ENCODE data around the gene GAL3ST1. TPM values are rescaled to one million over a fixed set of nuclear protein-coding genes. Genes with fewer than 3 reads are reported as not detected.
A peak's percentile ranks its signal among the peaks of the same experiment; 100 is the strongest.

Gene GAL3ST1
- total and polyA plus RNA-seq, 4 experiments from 2014 or later = 0.48 to 2.8 (median 1.4) TPM; not detected in 1

DNA sequence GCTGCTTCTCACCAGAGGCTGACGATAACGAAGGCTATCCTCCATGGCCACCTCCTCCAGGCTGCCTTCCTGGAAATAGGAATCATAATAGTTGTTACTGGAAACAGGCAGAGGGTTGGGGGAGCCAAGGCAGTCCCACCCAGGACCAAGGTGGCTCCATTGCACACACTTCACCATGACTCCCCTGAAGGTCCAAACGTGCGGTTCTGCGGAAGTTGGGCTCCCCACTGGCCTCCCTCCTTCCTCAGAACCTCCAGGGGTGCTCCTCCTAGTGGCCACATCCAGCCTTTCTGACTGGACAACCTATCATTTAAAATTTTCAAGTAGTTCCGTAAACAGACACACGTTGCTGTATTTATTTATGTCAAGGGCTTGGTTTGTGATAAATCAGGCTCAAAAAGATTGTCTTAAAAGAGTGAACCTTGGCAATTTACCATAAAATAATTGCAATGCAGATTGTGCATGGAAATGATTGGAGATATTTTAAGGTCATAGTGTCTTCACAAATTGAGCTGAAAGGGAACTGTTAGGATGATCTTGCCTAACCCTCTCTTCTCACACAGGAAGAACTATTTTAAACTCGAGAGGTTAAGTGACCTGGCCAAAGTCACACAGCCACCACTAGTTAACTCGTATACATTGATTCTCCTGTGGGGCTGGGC lies 31.1 kb upstream of the GAL3ST1 start:
- H3K27ac Mint-ChIP-seq = peak overlapping the region in 3 of 7 donors; percentile 23 to 54 (median 28)

DNA sequence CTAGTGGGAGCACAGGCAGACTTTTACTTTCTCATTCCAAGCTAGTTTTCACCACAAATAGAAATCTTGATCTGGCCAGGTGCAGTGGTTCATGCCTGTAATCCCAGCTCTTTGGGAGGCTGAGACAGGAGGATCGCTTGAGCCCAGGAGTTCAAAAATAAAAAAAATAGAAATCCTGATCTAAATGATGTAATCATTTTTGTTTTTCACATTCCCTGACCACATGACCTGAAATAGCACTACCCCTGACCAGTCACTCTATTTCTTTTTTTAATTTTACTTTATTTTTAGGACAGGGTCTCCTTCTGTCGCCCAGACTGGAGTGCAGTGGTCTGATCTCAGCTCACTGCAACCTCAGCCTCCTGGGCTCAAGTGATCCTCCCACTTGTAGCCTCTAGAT lies 30.3 kb upstream of the GAL3ST1 start:
- CTCF ChIA-PET (ENCODE audit: partially characterized antibody) = interaction anchor here (0.6 to 1.6 kb wide), 6 partner anchors 10 to 33 kb away, joined by 3 to 6 read pairs (median 4); no protein-coding TSS in a partner anchor
- peaks cover 13 to 30% (median 20%) of the 10 kb centered on the region in 4 donors for H3K4me1 Mint-ChIP-seq
- H3K27me3 Mint-ChIP-seq = peaks cover 0 to 1% of the 10 kb centered on the region in 2 donors
- H3K4me1 ChIP-seq (ENCODE audit: insufficient read depth, low read length) = peaks cover 16% of the 10 kb centered on the region
- DNase-seq = no peak
- no peaks in the 10 kb centered on the region for H3K36me3 ChIP-seq (ENCODE audit: insufficient read depth, low read length)
- H3K27me3 ChIP-seq (ENCODE audit: insufficient read depth, low read length) = no peaks in the 10 kb centered on the region
- no peak overlapping the region for H3K27ac ChIP-seq (ENCODE audit: low read depth, low read length)
- H3K36me3 Mint-ChIP-seq = no peaks in the 10 kb centered on the region
- H3K4me3 ChIP-seq (ENCODE audit: low read length in 2 of 2) = no peak overlapping the region
- POLR2A ChIA-PET (ENCODE audit: partially characterized antibody) = interaction anchor here (0.7 kb wide), 1 partner anchor 9 kb away, joined by 3 read pairs; no protein-coding TSS in a partner anchor
- peak overlapping the region in 1 of 7 donors; percentile 42 for H3K27ac Mint-ChIP-seq
- no peaks in the 10 kb centered on the region for H3K9me3 ChIP-seq (ENCODE audit: control insufficient read depth in 1 of 2, low read length in 2 of 2)
- intact Hi-C loops (cut with micrococcal nuclease) = no loop called here
- peaks cover 0 to 2% (median 0%) of the 10 kb centered on the region in 8 donors for H3K9me3 Mint-ChIP-seq
- H3K4me3 Mint-ChIP-seq = no peak overlapping the region

More for the DNA sequence above, 31.1 kb upstream of the GAL3ST1 start:
- ChIA-PET POLR2A (ENCODE audit: partially characterized antibody) (interaction anchor here (1.4 to 2.3 kb wide), 3 partner anchors 13 to 364 kb away, joined by 4 to 19 read pairs (median 11); partner anchors contain the start of genes PES1, SLC35E4 and TUG1), CTCF (ENCODE audit: partially characterized antibody) (interaction anchor here (0.8 to 2.7 kb wide), 6 partner anchors 8 to 42 kb away, joined by 3 to 14 read pairs (median 4); partner anchors contain the start of genes PES1 and SLC35E4)
- H3K36me3 ChIP-seq (ENCODE audit: insufficient read depth, low read length) = no peaks in the 10 kb centered on the region
- no peaks in the 10 kb centered on the region for H3K9me3 ChIP-seq (ENCODE audit: control insufficient read depth in 1 of 2, low read length in 2 of 2)
- no peak overlapping the region for H3K4me3 ChIP-seq (ENCODE audit: low read length in 2 of 2)
- H3K4me1 Mint-ChIP-seq = peaks cover 13 to 30% (median 20%) of the 10 kb centered on the region in 4 donors
- H3K9me3 Mint-ChIP-seq = peaks cover 0 to 2% (median 0%) of the 10 kb centered on the region in 8 donors
- peaks cover 0 to 1% of the 10 kb centered on the region in 2 donors for H3K27me3 Mint-ChIP-seq
- H3K4me3 Mint-ChIP-seq = peak overlapping the region in 5 of 8 donors; percentile 35 to 77 (median 63)
- DNase-seq = peak; percentile 17 to 50 (median 23)
- intact Hi-C loops (cut with micrococcal nuclease) = no loop called here
- H3K27ac ChIP-seq (ENCODE audit: low read depth, low read length) = no peak overlapping the region
- peaks cover 16% of the 10 kb centered on the region for H3K4me1 ChIP-seq (ENCODE audit: insufficient read depth, low read length)
- H3K36me3 Mint-ChIP-seq = no peaks in the 10 kb centered on the region
- H3K27me3 ChIP-seq (ENCODE audit: insufficient read depth, low read length) = no peaks in the 10 kb centered on the region

DNA sequence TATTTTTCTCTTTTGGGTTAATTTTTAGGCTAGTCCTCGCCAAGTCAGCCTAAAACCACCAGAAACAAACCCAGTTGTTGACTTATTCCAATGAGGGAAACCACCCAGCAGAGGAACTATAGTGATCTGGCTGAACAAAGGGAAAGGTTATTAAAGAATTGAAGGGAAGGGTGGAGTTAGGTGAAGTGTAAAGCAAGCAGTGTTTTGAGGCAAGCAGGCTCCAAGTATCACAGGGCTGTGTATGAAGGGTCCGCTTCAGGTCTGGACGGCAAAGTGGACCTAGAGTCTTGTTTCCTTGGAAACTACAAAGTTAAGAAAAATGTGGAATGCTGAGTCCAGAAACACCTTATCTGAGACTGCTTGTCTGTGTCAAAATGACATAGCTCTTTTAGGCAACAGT lies 29.3 kb upstream of the GAL3ST1 start:
- Mint-ChIP-seq H3K4me3 (no peak overlapping the region), H3K9me3 (no peaks in the 10 kb centered on the region), H3K27me3 (peaks cover 0 to 1% of the 10 kb centered on the region in 2 donors), H3K27ac (peak overlapping the region in 1 of 7 donors; percentile 21), H3K4me1 (peaks cover 10 to 26% (median 19%) of the 10 kb centered on the region in 4 donors), H3K36me3 (no peaks in the 10 kb centered on the region)
- ChIA-PET CTCF (ENCODE audit: partially characterized antibody) (interaction anchor here (0.9 to 1.6 kb wide), 4 partner anchors 9 to 31 kb away, joined by 3 to 6 read pairs (median 4); no protein-coding TSS in a partner anchor), POLR2A (ENCODE audit: partially characterized antibody) (no interaction called here)
- no peak overlapping the region for H3K4me3 ChIP-seq (ENCODE audit: low read length in 2 of 2)
- DNase-seq = no peak
- no peaks in the 10 kb centered on the region for H3K9me3 ChIP-seq (ENCODE audit: control insufficient read depth in 1 of 2, low read length in 2 of 2)
- no peaks in the 10 kb centered on the region for H3K27me3 ChIP-seq (ENCODE audit: insufficient read depth, low read length)
- no peaks in the 10 kb centered on the region for H3K36me3 ChIP-seq (ENCODE audit: insufficient read depth, low read length)
- H3K4me1 ChIP-seq (ENCODE audit: insufficient read depth, low read length) = peaks cover 16% of the 10 kb centered on the region
- intact Hi-C loops (cut with micrococcal nuclease) = loop anchor here (2.0 kb wide), 1 partner anchor 213 kb away; no protein-coding TSS in a partner anchor
- H3K27ac ChIP-seq (ENCODE audit: low read depth, low read length) = no peak overlapping the region

DNA sequence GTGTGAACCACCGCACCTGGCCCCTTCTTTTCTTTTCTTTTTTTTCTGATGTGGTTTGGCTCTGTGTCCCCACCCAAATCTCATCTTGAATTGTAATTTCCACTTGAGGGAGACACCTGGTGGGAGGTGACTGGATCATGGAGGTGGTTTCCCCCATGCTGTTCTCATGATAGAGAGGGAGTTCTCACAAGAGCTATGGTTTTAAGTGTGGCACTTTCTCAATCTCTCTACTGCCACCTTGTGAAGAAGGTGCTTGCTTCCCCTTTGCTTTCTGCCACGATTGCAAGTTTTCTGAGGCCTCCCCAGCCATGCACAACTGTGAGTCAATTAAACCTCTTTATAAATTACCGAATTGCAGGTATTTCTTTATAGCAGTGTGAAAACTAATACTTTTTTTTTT lies 27.6 kb upstream of the GAL3ST1 start:
- POLR2A ChIA-PET (ENCODE audit: partially characterized antibody) = interaction anchor here (0.6 kb wide), 1 partner anchor 196 kb away, joined by 3 read pairs; no protein-coding TSS in a partner anchor

DNA sequence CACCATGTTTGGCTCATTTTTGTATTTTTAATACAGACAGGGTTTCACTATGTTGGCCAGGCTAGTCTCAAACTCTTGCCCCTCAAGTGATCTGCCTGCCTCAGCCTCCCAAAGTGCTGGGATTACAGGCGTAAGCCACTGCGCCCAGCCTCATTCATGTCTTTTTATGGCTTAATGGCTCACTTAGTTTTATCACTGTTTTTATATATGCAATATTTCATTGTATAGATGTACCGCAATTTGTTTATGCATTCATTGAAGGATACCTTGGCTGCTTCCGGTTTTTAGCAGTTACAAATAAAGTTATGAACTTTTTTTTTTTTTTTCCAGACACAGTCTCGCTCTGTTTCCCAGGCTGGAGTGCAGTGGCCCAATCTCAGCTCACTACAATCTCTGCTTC lies 27.0 kb upstream of the GAL3ST1 start:
- no peak overlapping the region for H3K4me3 Mint-ChIP-seq
- Histone ChIP-seq H3K4me3 (ENCODE audit: low read length in 2 of 2) (no peak overlapping the region), H3K27ac (ENCODE audit: low read depth, low read length) (no peak overlapping the region), H3K4me1 (ENCODE audit: insufficient read depth, low read length) (peaks cover 9% of the 10 kb centered on the region), H3K27me3 (ENCODE audit: insufficient read depth, low read length) (no peaks in the 10 kb centered on the region), H3K9me3 (ENCODE audit: control insufficient read depth in 1 of 2, low read length in 2 of 2) (no peaks in the 10 kb centered on the region), H3K36me3 (ENCODE audit: insufficient read depth, low read length) (no peaks in the 10 kb centered on the region)
- no peak overlapping the region for H3K27ac Mint-ChIP-seq
- DNase-seq = no peak
- peaks cover 0 to 3% of the 10 kb centered on the region in 2 donors for H3K27me3 Mint-ChIP-seq
- POLR2A ChIA-PET (ENCODE audit: partially characterized antibody) = no interaction called here
- intact Hi-C loops (cut with micrococcal nuclease) = no loop called here
- CTCF ChIA-PET (ENCODE audit: partially characterized antibody) = interaction anchor here (1.0 kb wide), 2 partner anchors 10 to 32 kb away, joined by 3 to 4 read pairs; partner anchors contain the start of gene PES1
- H3K9me3 Mint-ChIP-seq = no peaks in the 10 kb centered on the region
- peaks cover 6 to 14% (median 10%) of the 10 kb centered on the region in 4 donors for H3K4me1 Mint-ChIP-seq
- H3K36me3 Mint-ChIP-seq = no peaks in the 10 kb centered on the region

More for the DNA sequence above, 27.6 kb upstream of the GAL3ST1 start:
- Histone ChIP-seq H3K9me3 (ENCODE audit: control insufficient read depth in 1 of 2, low read length in 2 of 2) (no peaks in the 10 kb centered on the region), H3K4me3 (ENCODE audit: low read length in 2 of 2) (no peak overlapping the region), H3K27ac (ENCODE audit: low read depth, low read length) (no peak overlapping the region), H3K36me3 (ENCODE audit: insufficient read depth, low read length) (no peaks in the 10 kb centered on the region), H3K27me3 (ENCODE audit: insufficient read depth, low read length) (no peaks in the 10 kb centered on the region), H3K4me1 (ENCODE audit: insufficient read depth, low read length) (peaks cover 10% of the 10 kb centered on the region)
- H3K27me3 Mint-ChIP-seq = peaks cover 0 to 3% of the 10 kb centered on the region in 2 donors
- CTCF ChIA-PET (ENCODE audit: partially characterized antibody) = interaction anchor here (1.0 kb wide), 1 partner anchor 11 kb away, joined by 3 read pairs; the partner anchor contains the start of gene PES1
- H3K27ac Mint-ChIP-seq = peak overlapping the region in 1 of 7 donors; percentile 68
- H3K36me3 Mint-ChIP-seq = no peaks in the 10 kb centered on the region
- DNase-seq = peak in 3 of 5 donors; percentile 15 to 39 (median 17)
- H3K4me3 Mint-ChIP-seq = no peak overlapping the region
- intact Hi-C loops (cut with micrococcal nuclease) = loop anchor here (2.0 kb wide), 1 partner anchor 211 kb away; no protein-coding TSS in a partner anchor
- no peaks in the 10 kb centered on the region for H3K9me3 Mint-ChIP-seq
- H3K4me1 Mint-ChIP-seq = peaks cover 6 to 17% (median 13%) of the 10 kb centered on the region in 4 donors

DNA sequence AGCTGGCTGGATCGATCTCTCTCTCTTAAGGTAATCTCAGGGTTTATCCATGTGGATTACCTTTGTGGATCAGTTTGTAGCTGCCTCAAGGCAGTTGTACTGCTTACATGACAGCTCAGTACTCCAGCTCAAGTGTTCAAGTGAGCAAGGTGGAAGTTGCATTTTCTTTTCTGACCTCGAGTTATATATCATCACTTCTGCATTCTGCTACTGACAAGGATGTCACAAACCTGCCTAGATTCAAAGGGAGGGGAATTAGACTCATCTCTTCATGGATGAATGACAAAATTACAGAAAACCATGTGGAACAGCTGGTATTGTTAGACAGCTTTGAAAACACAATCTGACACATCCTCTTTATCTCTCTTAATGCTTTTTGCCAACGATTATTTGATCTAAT lies 26.5 kb upstream of the GAL3ST1 start:
- H3K27me3 Mint-ChIP-seq = peaks cover 2 to 3% of the 10 kb centered on the region in 2 donors

DNA sequence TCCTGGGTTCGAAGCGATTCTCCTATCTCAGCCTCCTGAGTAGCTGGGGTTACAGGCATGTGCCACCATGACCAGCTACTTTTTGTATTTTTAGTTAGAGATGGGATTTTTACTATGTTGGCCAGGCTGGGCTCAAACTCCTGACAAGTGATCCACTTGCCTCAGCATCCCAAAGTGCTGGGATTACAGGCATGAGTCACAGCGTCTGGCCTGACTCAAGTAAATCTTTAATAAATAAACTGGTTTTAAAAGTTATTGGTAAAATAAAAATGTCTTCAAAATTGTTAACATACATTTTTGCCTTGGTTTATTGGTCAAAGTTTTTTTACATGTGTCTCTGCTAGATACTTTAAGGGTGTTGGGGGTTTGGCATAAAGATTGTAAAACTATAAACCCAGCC lies 24.5 kb upstream of the GAL3ST1 start:
- Histone ChIP-seq H3K9me3 (ENCODE audit: control insufficient read depth in 1 of 2, low read length in 2 of 2) (no peaks in the 10 kb centered on the region), H3K4me1 (ENCODE audit: insufficient read depth, low read length) (no peaks in the 10 kb centered on the region), H3K27me3 (ENCODE audit: insufficient read depth, low read length) (no peaks in the 10 kb centered on the region), H3K27ac (ENCODE audit: low read depth, low read length) (no peak overlapping the region), H3K36me3 (ENCODE audit: insufficient read depth, low read length) (no peaks in the 10 kb centered on the region), H3K4me3 (ENCODE audit: low read length in 2 of 2) (no peak overlapping the region)
- H3K4me3 Mint-ChIP-seq = no peak overlapping the region
- H3K4me1 Mint-ChIP-seq = peaks cover 0 to 3% (median 1%) of the 10 kb centered on the region in 4 donors
- H3K27ac Mint-ChIP-seq = no peak overlapping the region
- no peaks in the 10 kb centered on the region for H3K9me3 Mint-ChIP-seq
- peaks cover 4 to 5% of the 10 kb centered on the region in 2 donors for H3K27me3 Mint-ChIP-seq
- ChIA-PET CTCF (ENCODE audit: partially characterized antibody) (no interaction called here), POLR2A (ENCODE audit: partially characterized antibody) (no interaction called here)
- no peak for DNase-seq
- intact Hi-C loops (cut with micrococcal nuclease) = no loop called here
- no peaks in the 10 kb centered on the region for H3K36me3 Mint-ChIP-seq

More for the DNA sequence above, 26.5 kb upstream of the GAL3ST1 start:
- Mint-ChIP-seq H3K4me3 (no peak overlapping the region), H3K9me3 (no peaks in the 10 kb centered on the region), H3K36me3 (no peaks in the 10 kb centered on the region), H3K27ac (no peak overlapping the region), H3K4me1 (peaks cover 6 to 9% (median 8%) of the 10 kb centered on the region in 4 donors)
- CTCF ChIA-PET (ENCODE audit: partially characterized antibody) = interaction anchor here (1.0 to 1.2 kb wide), 2 partner anchors 32 to 39 kb away, joined by 3 to 4 read pairs; no protein-coding TSS in a partner anchor
- no peak overlapping the region for H3K27ac ChIP-seq (ENCODE audit: low read depth, low read length)
- no peaks in the 10 kb centered on the region for H3K9me3 ChIP-seq (ENCODE audit: control insufficient read depth in 1 of 2, low read length in 2 of 2)
- POLR2A ChIA-PET (ENCODE audit: partially characterized antibody) = no interaction called here
- H3K27me3 ChIP-seq (ENCODE audit: insufficient read depth, low read length) = no peaks in the 10 kb centered on the region
- H3K4me1 ChIP-seq (ENCODE audit: insufficient read depth, low read length) = peaks cover 4% of the 10 kb centered on the region
- intact Hi-C loops (cut with micrococcal nuclease) = no loop called here
- no peak overlapping the region for H3K4me3 ChIP-seq (ENCODE audit: low read length in 2 of 2)
- no peaks in the 10 kb centered on the region for H3K36me3 ChIP-seq (ENCODE audit: insufficient read depth, low read length)
- no peak for DNase-seq
